GM10266 (cell line): Measurements from ENCODE around the gene AMFR.

Source experiments
- DNase-seq: peaks from one replicate; pipeline ENCODE4 v3.0.0; 2012; ENCODE audit errors: extremely low spot score
- CTCF ChIP-seq: IDR thresholded peaks from 2 replicates; pipeline ENCODE4 v1.5.1; 2012; ENCODE audit warnings: mild to moderate bottlenecking, low read depth; ENCODE audit not compliant: control insufficient read depth, insufficient read depth; ENCODE audit errors: missing control alignments

The AMFR gene

DNA sequence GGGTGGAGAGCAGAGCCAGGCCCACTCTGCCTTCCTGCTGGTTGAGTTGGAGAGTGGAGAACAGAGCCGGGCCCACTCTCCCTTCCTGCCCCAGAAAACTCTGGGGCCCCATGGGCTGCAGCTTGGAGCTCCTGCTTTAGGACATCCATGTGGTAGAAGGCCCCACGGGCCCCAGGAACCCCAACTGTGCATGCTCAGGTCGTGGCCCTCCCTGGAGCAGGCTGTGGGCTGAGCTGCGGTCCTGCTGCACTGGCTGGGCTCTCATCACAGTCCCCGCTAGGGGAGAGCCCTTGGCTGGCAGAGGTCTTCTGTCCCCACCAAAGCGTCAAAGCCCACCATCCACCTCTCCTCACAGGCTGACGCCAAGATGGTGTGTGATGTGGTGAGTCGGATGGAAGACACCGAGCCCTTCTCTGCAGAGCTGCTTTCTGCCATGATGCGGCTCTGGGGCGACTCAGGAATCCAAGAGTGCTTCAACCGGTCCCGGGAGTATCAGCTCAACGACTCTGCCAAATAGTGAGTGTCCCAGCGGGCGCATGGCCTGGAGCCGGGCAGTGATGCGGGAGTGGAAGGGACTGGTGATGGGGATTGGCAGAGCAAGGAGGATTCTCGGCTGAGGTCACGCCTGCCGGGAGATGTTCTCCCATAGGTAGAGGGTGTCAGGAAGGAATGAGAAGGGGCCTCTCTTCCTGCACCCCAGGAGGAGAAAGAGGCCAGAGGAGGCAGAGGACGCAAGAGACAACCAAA is 96.9 kb downstream of the AMFR start:
- no peak for TF ChIP-seq CTCF
- no peak for DNase-seq

- no peak for TF ChIP-seq CTCF
- no peak for DNase-seq
These were observed 97.5 kb downstream of the AMFR start for GRCh38 chr16:56327929-56328258.

DNA sequence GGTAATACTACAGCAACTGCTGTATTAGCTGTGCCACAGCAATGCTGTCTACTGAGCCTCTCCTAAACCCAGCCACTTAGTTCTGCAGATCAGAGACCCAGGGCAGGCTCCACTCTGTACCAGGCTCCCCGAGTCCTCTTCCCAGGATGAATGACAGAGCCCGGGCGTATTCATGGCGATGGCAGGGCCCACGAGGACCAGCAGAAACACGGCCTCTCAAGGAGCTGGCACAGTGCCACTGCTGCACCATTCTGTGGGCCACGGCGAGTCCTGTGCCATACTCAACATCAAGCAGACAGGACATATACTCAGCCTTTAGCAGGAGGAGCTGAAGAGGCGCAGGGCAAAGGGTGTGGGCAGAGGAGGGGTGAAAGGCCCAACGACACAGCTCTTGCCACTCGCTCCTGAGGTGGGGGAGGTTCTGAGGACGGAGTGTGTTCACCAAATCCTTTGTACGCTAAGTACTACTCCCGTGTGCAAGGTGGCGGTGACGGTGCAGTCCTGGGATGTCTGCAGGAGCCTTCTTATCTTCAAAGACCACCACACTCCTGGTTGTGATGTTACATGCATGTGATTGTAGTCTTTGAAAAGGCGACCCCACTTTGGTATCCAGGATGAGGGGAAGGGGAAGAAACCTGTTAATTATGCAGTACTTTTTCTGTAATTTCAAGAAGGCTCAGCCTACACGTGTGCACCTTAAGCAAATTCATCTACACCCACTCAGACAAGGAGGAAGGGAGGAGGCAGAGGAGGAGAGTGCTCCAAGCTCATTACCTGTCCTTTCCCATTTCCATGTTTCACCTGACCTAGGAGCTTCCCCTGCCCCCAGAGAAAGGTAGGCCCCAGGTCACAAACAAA is 98.0 kb downstream of the AMFR start:
- no peak for DNase-seq
- TF ChIP-seq CTCF = no peak

DNA sequence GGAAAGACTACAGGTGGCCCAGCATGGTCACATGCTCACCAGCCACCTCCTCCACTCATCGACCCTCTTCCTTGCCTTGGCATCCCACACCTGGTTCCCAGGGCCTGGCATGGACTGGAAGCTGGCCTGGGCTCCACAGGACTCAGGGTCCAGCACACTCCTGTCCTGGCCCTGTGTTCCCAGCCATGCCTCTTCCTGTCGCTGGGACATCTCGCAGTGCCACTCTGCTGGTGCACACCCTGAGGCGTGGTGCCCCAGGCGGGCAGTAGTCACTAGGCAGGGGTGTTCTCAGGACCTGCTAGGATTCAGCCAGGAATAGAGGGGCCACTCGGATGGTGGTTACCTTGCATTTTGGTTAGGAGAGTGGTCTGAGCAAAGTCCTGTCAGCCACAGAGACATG is 99.4 kb downstream of the AMFR start:
- TF ChIP-seq CTCF = no peak
- no peak for DNase-seq

DNA sequence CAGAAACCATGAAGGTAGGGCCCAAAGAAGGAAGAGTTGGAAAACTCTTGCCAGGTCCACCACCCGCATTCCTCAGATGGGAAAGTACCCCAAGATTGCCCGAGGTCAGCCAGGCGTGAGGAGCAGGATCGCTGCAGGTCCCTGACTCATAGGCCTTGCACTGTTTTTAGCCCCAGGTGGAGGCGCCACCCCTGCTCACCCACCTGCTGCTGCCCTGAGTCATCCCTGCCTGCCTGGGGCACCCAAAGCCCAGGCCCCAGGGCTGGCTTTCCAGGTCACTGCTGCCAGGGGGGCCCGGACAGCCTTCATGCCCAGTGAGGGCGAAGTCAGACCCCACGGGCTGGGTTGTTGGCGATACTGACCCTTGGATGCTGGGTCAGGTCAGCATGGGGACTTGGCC is 100.9 kb downstream of the AMFR start:
- no peak for TF ChIP-seq CTCF
- DNase-seq = no peak

GRCh38 chr16:56321571-56321970 is 103.8 kb downstream of the AMFR start:
- DNase-seq = no peak
- TF ChIP-seq CTCF = no peak
